GM21737 (cell line): ENCODE measurements around the gene GNA12.
A peak's percentile ranks its signal among the peaks of the same experiment; 100 is the strongest.

Experiments
- ATAC-seq: cut with Tn5 transposase; IDR thresholded peaks from one replicate; pipeline ENCODE4 v1.9.1; 2021; ENCODE audit warnings: mild to moderate bottlenecking, moderate library complexity; ENCODE audit not compliant: unreplicated experiment

GNA12 gene

GRCh38 chr7:2819161-2819953 lies 24.8 kb downstream of the GNA12 start:
- no peak for ATAC-seq

- ATAC-seq = no peak
Observed at GRCh38 chr7:2818653-2819052, 25.5 kb downstream of the GNA12 start.

- ATAC-seq = no peak
Observed at GRCh38 chr7:2818121-2818520, 26.0 kb downstream of the GNA12 start.

- no peak for ATAC-seq
Observed at GRCh38 chr7:2817456-2817855, 26.7 kb downstream of the GNA12 start.

- no peak for ATAC-seq
Observed at GRCh38 chr7:2815875-2816245, 28.2 kb downstream of the GNA12 start.

- ATAC-seq = no peak
Observed at GRCh38 chr7:2814946-2815874, 28.9 kb downstream of the GNA12 start.

- ATAC-seq = no peak
Observed at GRCh38 chr7:2814186-2814945, 29.7 kb downstream of the GNA12 start.

GRCh38 chr7:2813350-2814185 lies 30.5 kb downstream of the GNA12 start:
- ATAC-seq = no peak

- no peak for ATAC-seq
Observed at GRCh38 chr7:2812831-2813230, 31.3 kb downstream of the GNA12 start.

GRCh38 chr7:2812114-2812487 lies 32.0 kb downstream of the GNA12 start:
- no peak for ATAC-seq

GRCh38 chr7:2811476-2812113 lies 32.5 kb downstream of the GNA12 start:
- ATAC-seq = no peak

- ATAC-seq = no peak
Observed at GRCh38 chr7:2810682-2811415, 33.3 kb downstream of the GNA12 start.

- no peak for ATAC-seq
Observed at GRCh38 chr7:2809903-2810625, 34.0 kb downstream of the GNA12 start.

GRCh38 chr7:2808891-2809665 lies 35.0 kb downstream of the GNA12 start:
- no peak for ATAC-seq

GRCh38 chr7:2807845-2808772 lies 36.0 kb downstream of the GNA12 start:
- ATAC-seq = peak; percentile 71

GRCh38 chr7:2807460-2807844 lies 36.7 kb downstream of the GNA12 start:
- ATAC-seq = no peak

GRCh38 chr7:2806571-2806970 lies 37.5 kb downstream of the GNA12 start:
- ATAC-seq = no peak
